Measurements from ENCODE around the gene MAS1L. TPM values are rescaled to one million over a fixed set of nuclear protein-coding genes. Genes with fewer than 3 reads are reported as not detected.
A peak's percentile ranks its signal among the peaks of the same experiment; 100 is the strongest.
"Not testable (repeated sequence)": the region's sequence is repeated elsewhere in the genome, so short reads cannot be mapped to it uniquely, and the experiment has no call there.

The MAS1L gene
- total RNA-seq, 2 donors from 2014 or later: not detected

- no peak overlapping the region for H3K4me3 Mint-ChIP-seq
- H3K4me1 Mint-ChIP-seq: no peaks in the 10 kb centered on the region
- H3K27ac Mint-ChIP-seq: no peak overlapping the region
- no peak for ATAC-seq (replicated peaks)
- H3K36me3 Mint-ChIP-seq (ENCODE audit: low read depth): no peaks in the 10 kb centered on the region
- H3K9me3 Mint-ChIP-seq: no peaks in the 10 kb centered on the region
- H3K27me3 Mint-ChIP-seq: peaks cover 14% of the 10 kb centered on the region
Measured at GRCh38 chr6:29483735-29484134, 4.0 kb downstream of the MAS1L start.

GRCh38 chr6:29483186-29483585 lies 4.6 kb downstream of the MAS1L start:
- Mint-ChIP-seq H3K36me3 (ENCODE audit: low read depth) (no peaks in the 10 kb centered on the region), H3K4me3 (no peak overlapping the region), H3K9me3 (no peaks in the 10 kb centered on the region), H3K27me3 (peaks cover 14% of the 10 kb centered on the region), H3K27ac (no peak overlapping the region), H3K4me1 (no peaks in the 10 kb centered on the region)
- no peak for ATAC-seq (replicated peaks)

- ATAC-seq (replicated peaks): no peak
Measured at GRCh38 chr6:29479560-29479959, 8.2 kb downstream of the MAS1L start.

GRCh38 chr6:29478740-29479139 lies 9.0 kb downstream of the MAS1L start:
- ATAC-seq (replicated peaks): no peak
- Mint-ChIP-seq H3K4me1 (no peaks in the 10 kb centered on the region), H3K4me3 (no peak overlapping the region), H3K36me3 (ENCODE audit: low read depth) (no peaks in the 10 kb centered on the region), H3K27ac (no peak overlapping the region), H3K9me3 (no peaks in the 10 kb centered on the region), H3K27me3 (no peaks in the 10 kb centered on the region)

More at GRCh38 chr6:29479560-29479959, 8.2 kb downstream of the MAS1L start:
- H3K4me1 Mint-ChIP-seq: no peaks in the 10 kb centered on the region
- H3K27me3 Mint-ChIP-seq: no peaks in the 10 kb centered on the region
- H3K27ac Mint-ChIP-seq: no peak overlapping the region
- H3K36me3 Mint-ChIP-seq (ENCODE audit: low read depth): no peaks in the 10 kb centered on the region
- no peak overlapping the region for H3K4me3 Mint-ChIP-seq
- no peaks in the 10 kb centered on the region for H3K9me3 Mint-ChIP-seq

GRCh38 chr6:29477923-29478450 lies 9.8 kb downstream of the MAS1L start:
- no peak for ATAC-seq (replicated peaks)
- H3K27me3 Mint-ChIP-seq: peaks cover 4% of the 10 kb centered on the region
- no peaks in the 10 kb centered on the region for H3K36me3 Mint-ChIP-seq (ENCODE audit: low read depth)

GRCh38 chr6:29474996-29475395 lies 12.8 kb downstream of the MAS1L start:
- Mint-ChIP-seq H3K4me1 (no peaks in the 10 kb centered on the region), H3K9me3 (no peaks in the 10 kb centered on the region), H3K4me3 (no peak overlapping the region), H3K27me3 (peaks cover 10% of the 10 kb centered on the region), H3K27ac (no peak overlapping the region), H3K36me3 (ENCODE audit: low read depth) (no peaks in the 10 kb centered on the region)
- no peak for ATAC-seq (replicated peaks)

More at GRCh38 chr6:29477923-29478450, 9.8 kb downstream of the MAS1L start:
- H3K27ac Mint-ChIP-seq: no peak overlapping the region
- no peaks in the 10 kb centered on the region for H3K9me3 Mint-ChIP-seq
- H3K4me3 Mint-ChIP-seq: no peak overlapping the region
- no peaks in the 10 kb centered on the region for H3K4me1 Mint-ChIP-seq

- no peaks in the 10 kb centered on the region for H3K36me3 Mint-ChIP-seq (ENCODE audit: low read depth)
- H3K27me3 Mint-ChIP-seq: peaks cover 19% of the 10 kb centered on the region
- ATAC-seq (replicated peaks): no peak
- no peaks in the 10 kb centered on the region for H3K9me3 Mint-ChIP-seq
- no peaks in the 10 kb centered on the region for H3K4me1 Mint-ChIP-seq
- no peak overlapping the region for H3K27ac Mint-ChIP-seq
- no peak overlapping the region for H3K4me3 Mint-ChIP-seq
Measured at GRCh38 chr6:29466241-29466640, 21.5 kb downstream of the MAS1L start.

GRCh38 chr6:29465801-29466200 lies 22.0 kb downstream of the MAS1L start:
- Mint-ChIP-seq H3K27ac (no peak overlapping the region), H3K4me3 (no peak overlapping the region), H3K27me3 (peaks cover 21% of the 10 kb centered on the region), H3K4me1 (no peaks in the 10 kb centered on the region), H3K9me3 (no peaks in the 10 kb centered on the region), H3K36me3 (ENCODE audit: low read depth) (no peaks in the 10 kb centered on the region)
- no peak for ATAC-seq (replicated peaks)

- H3K27ac Mint-ChIP-seq: no peak overlapping the region
- H3K4me1 Mint-ChIP-seq: no peaks in the 10 kb centered on the region
- H3K4me3 Mint-ChIP-seq: no peak overlapping the region
- H3K36me3 Mint-ChIP-seq (ENCODE audit: low read depth): no peaks in the 10 kb centered on the region
- H3K27me3 Mint-ChIP-seq: peaks cover 21% of the 10 kb centered on the region
- no peaks in the 10 kb centered on the region for H3K9me3 Mint-ChIP-seq
- ATAC-seq (replicated peaks): no peak
Measured at GRCh38 chr6:29465279-29465678, 22.5 kb downstream of the MAS1L start.

- Mint-ChIP-seq H3K4me1 (no peaks in the 10 kb centered on the region), H3K27me3 (peaks cover 21% of the 10 kb centered on the region), H3K36me3 (ENCODE audit: low read depth) (no peaks in the 10 kb centered on the region), H3K4me3 (no peak overlapping the region), H3K27ac (no peak overlapping the region), H3K9me3 (no peaks in the 10 kb centered on the region)
- no peak for ATAC-seq (replicated peaks)
Measured at GRCh38 chr6:29462022-29462421, 25.7 kb downstream of the MAS1L start.

GRCh38 chr6:29461021-29461814 lies 26.5 kb downstream of the MAS1L start:
- no peak for ATAC-seq (replicated peaks)
- Mint-ChIP-seq H3K9me3 (no peaks in the 10 kb centered on the region), H3K4me3 (no peak overlapping the region), H3K27ac (no peak overlapping the region), H3K36me3 (ENCODE audit: low read depth) (no peaks in the 10 kb centered on the region), H3K4me1 (no peaks in the 10 kb centered on the region), H3K27me3 (peaks cover 21% of the 10 kb centered on the region)

GRCh38 chr6:29456971-29457370 lies 30.8 kb downstream of the MAS1L start, which contains the start of the genes OR11A1 and OR2H1:
Gene OR11A1 (minus strand): TSS chr6:29457071. CDS start chr6:29427641, 29,430 bp downstream.
Gene OR2H1 (plus strand): TSS chr6:29457155. CDS start chr6:29461770, 4,615 bp downstream.
- Mint-ChIP-seq H3K27ac (no peak within 1 kb of the TSS), H3K4me1 (no peaks in the 10 kb centered on the region), H3K4me3 (no peak within 1 kb of the TSS), H3K9me3 (no peaks in the 10 kb centered on the region), H3K36me3 (ENCODE audit: low read depth) (no peaks in the 10 kb centered on the region), H3K27me3 (peaks cover 17% of the 10 kb centered on the region)
- ATAC-seq (replicated peaks): no peak

GRCh38 chr6:29451471-29452193 lies 36.1 kb downstream of the MAS1L start:
- Mint-ChIP-seq H3K4me3 (no peak overlapping the region), H3K27me3 (peaks cover 35% of the 10 kb centered on the region), H3K27ac (no peak overlapping the region), H3K36me3 (ENCODE audit: low read depth) (no peaks in the 10 kb centered on the region), H3K9me3 (no peaks in the 10 kb centered on the region), H3K4me1 (no peaks in the 10 kb centered on the region)
- peak; percentile 23 for ATAC-seq (replicated peaks)

- H3K27me3 Mint-ChIP-seq: peaks cover 55% of the 10 kb centered on the region
- no peaks in the 10 kb centered on the region for H3K4me1 Mint-ChIP-seq
- H3K4me3 Mint-ChIP-seq: no peak overlapping the region
- no peak for ATAC-seq (replicated peaks)
- no peak overlapping the region for H3K27ac Mint-ChIP-seq
- peaks cover 5% of the 10 kb centered on the region for H3K9me3 Mint-ChIP-seq
- H3K36me3 Mint-ChIP-seq (ENCODE audit: low read depth): no peaks in the 10 kb centered on the region
Measured at GRCh38 chr6:29447670-29448069, 40.1 kb downstream of the MAS1L start.

GRCh38 chr6:29444031-29444430 lies 43.7 kb downstream of the MAS1L start:
- not testable (repeated sequence) for H3K36me3 Mint-ChIP-seq (ENCODE audit: low read depth); H3K27ac Mint-ChIP-seq; H3K9me3 Mint-ChIP-seq; H3K4me3 Mint-ChIP-seq; ATAC-seq (replicated peaks); H3K4me1 Mint-ChIP-seq
- H3K27me3 Mint-ChIP-seq: peaks cover 63% of the 10 kb centered on the region

Data from activated T-helper 17 cell treated with anti-CD3 and anti-CD28 coated beads, Interleukin-2, amount 50 U/mL, for 72 hours (primary cell).